ENCODE data around the gene SIGMAR1.
"Not testable (repeated sequence)": the region's sequence is repeated elsewhere in the genome, so short reads cannot be mapped to it uniquely, and the experiment has no call there.

Gene SIGMAR1

GRCh38 chr9:34642679-34643078 lies 5.1 kb upstream of the SIGMAR1 start:
- Histone ChIP-seq H3K27ac (no peak overlapping the region), H3K36me3 (no peaks in the 10 kb centered on the region), H3K27me3 (ENCODE audit: insufficient read depth, low read depth, severe bottlenecking) (no peaks in the 10 kb centered on the region), H3K9me3 (ENCODE audit: severe bottlenecking) (no peaks in the 10 kb centered on the region), H3K4me3 (ENCODE audit: low read depth, low read length) (no peak overlapping the region)
- DNase-seq, result no peak
- TF ChIP-seq CTCF (IDR thresholded peaks at IDR 0.05; ENCODE audit: low read depth, low read length), result no peak

GRCh38 chr9:34639322-34639721 lies 1.7 kb upstream of the SIGMAR1 start:
- not testable (repeated sequence) for H3K9me3 ChIP-seq (ENCODE audit: severe bottlenecking); H3K27ac ChIP-seq; DNase-seq; H3K27me3 ChIP-seq (ENCODE audit: insufficient read depth, low read depth, severe bottlenecking); H3K36me3 ChIP-seq; H3K4me3 ChIP-seq (ENCODE audit: low read depth, low read length)

- Histone ChIP-seq H3K27ac (peak overlapping the region; percentile 1; the same call in 1 of the 2 replicates), H3K9me3 (ENCODE audit: severe bottlenecking) (no peaks in the 10 kb centered on the region), H3K36me3 (peaks cover 10% of the 10 kb centered on the region), H3K4me3 (ENCODE audit: low read depth, low read length) (peak overlapping the region; percentile 80), H3K27me3 (ENCODE audit: insufficient read depth, low read depth, severe bottlenecking) (no peaks in the 10 kb centered on the region)
- DNase-seq, result no peak
- TF ChIP-seq CTCF (IDR thresholded peaks at IDR 0.05; ENCODE audit: low read depth, low read length), result no peak
These were observed 505 bp upstream of the SIGMAR1 start for GRCh38 chr9:34638138-34638445.

GRCh38 chr9:34636791-34637355 lies 714 bp downstream of the SIGMAR1 start:
- no peak for DNase-seq
- Histone ChIP-seq H3K9me3 (ENCODE audit: severe bottlenecking) (no peaks in the 10 kb centered on the region), H3K4me3 (ENCODE audit: low read depth, low read length) (peak overlapping the region; percentile 80), H3K27me3 (ENCODE audit: insufficient read depth, low read depth, severe bottlenecking) (no peaks in the 10 kb centered on the region), H3K36me3 (peaks cover 10% of the 10 kb centered on the region), H3K27ac (peak overlapping the region; percentile 78)
- TF ChIP-seq CTCF (IDR thresholded peaks at IDR 0.05; ENCODE audit: low read depth, low read length), result no peak

GRCh38 chr9:34635556-34635955 lies 2.0 kb downstream of the SIGMAR1 start:
- H3K27me3 ChIP-seq (ENCODE audit: insufficient read depth, low read depth, severe bottlenecking), result no peaks in the 10 kb centered on the region
- no peak for DNase-seq
- H3K27ac ChIP-seq, result no peak overlapping the region
- H3K4me3 ChIP-seq (ENCODE audit: low read depth, low read length), result no peak overlapping the region
- H3K9me3 ChIP-seq (ENCODE audit: severe bottlenecking), result no peaks in the 10 kb centered on the region
- TF ChIP-seq CTCF (IDR thresholded peaks at IDR 0.05; ENCODE audit: low read depth, low read length), result no peak
- H3K36me3 ChIP-seq, result peaks cover 10% of the 10 kb centered on the region

GRCh38 chr9:34634551-34635248 lies 2.9 kb downstream of the SIGMAR1 start:
- Histone ChIP-seq H3K4me3 (ENCODE audit: low read depth, low read length) (no peak overlapping the region), H3K36me3 (peaks cover 10% of the 10 kb centered on the region), H3K9me3 (ENCODE audit: severe bottlenecking) (no peaks in the 10 kb centered on the region), H3K27ac (no peak overlapping the region), H3K27me3 (ENCODE audit: insufficient read depth, low read depth, severe bottlenecking) (peaks cover 5% of the 10 kb centered on the region)
- TF ChIP-seq CTCF (IDR thresholded peaks at IDR 0.05; ENCODE audit: low read depth, low read length), result no peak
- no peak for DNase-seq

Measured in WERI-Rb-1 (cell line).